ENCODE data around the gene MINPP1. TPM values are rescaled to one million over a fixed set of nuclear protein-coding genes. Genes with fewer than 3 reads are reported as not detected.
A peak's percentile ranks its signal among the peaks of the same experiment; 100 is the strongest.

Gene MINPP1
- total RNA-seq, 1 donor from 2014 or later, result 12.5 TPM

GRCh38 chr10:87594864-87595263, 90.2 kb downstream of the MINPP1 start:
- intact Hi-C loops (cut with DNase I), result no loop called here
- no peak for TF ChIP-seq POLR2A (IDR thresholded peaks at IDR 0.05)
- Histone ChIP-seq H3K27ac (peak overlapping the region; percentile 3), H3K4me3 (no peak overlapping the region), H3K27me3 (no peaks in the 10 kb centered on the region), H3K9me3 (no peaks in the 10 kb centered on the region), H3K4me1 (no peaks in the 10 kb centered on the region), H3K36me3 (no peaks in the 10 kb centered on the region)
- DNase-seq (ENCODE audit: extremely low spot score in 2 of 2), result no peak

GRCh38 chr10:87596351-87596750, 91.7 kb downstream of the MINPP1 start:
- no peak for DNase-seq (ENCODE audit: extremely low spot score in 2 of 2)
- Histone ChIP-seq H3K27me3 (no peaks in the 10 kb centered on the region), H3K27ac (no peak overlapping the region), H3K36me3 (no peaks in the 10 kb centered on the region), H3K9me3 (no peaks in the 10 kb centered on the region), H3K4me1 (no peaks in the 10 kb centered on the region), H3K4me3 (no peak overlapping the region)
- TF ChIP-seq POLR2AphosphoS5 (IDR thresholded peaks at IDR 0.05; ENCODE audit: insufficient read depth in 1 of 2, low read depth in 1 of 2), result no peak
- TF ChIP-seq CTCF (IDR thresholded peaks at IDR 0.05), result no peak
- TF ChIP-seq POLR2A (IDR thresholded peaks at IDR 0.05), result no peak
- intact Hi-C loops (cut with DNase I), result no loop called here

GRCh38 chr10:87598700-87599099, 94.0 kb downstream of the MINPP1 start:
- intact Hi-C loops (cut with DNase I), result no loop called here
- TF ChIP-seq POLR2A (IDR thresholded peaks at IDR 0.05), result no peak
- TF ChIP-seq POLR2AphosphoS5 (IDR thresholded peaks at IDR 0.05; ENCODE audit: insufficient read depth in 1 of 2, low read depth in 1 of 2), result no peak
- TF ChIP-seq CTCF (IDR thresholded peaks at IDR 0.05), result no peak
- Histone ChIP-seq H3K36me3 (no peaks in the 10 kb centered on the region), H3K27me3 (no peaks in the 10 kb centered on the region), H3K27ac (no peak overlapping the region), H3K4me3 (no peak overlapping the region), H3K4me1 (no peaks in the 10 kb centered on the region), H3K9me3 (no peaks in the 10 kb centered on the region)
- DNase-seq (ENCODE audit: extremely low spot score in 2 of 2), result no peak

- TF ChIP-seq POLR2A (IDR thresholded peaks at IDR 0.05) (no peak), POLR2AphosphoS5 (IDR thresholded peaks at IDR 0.05; ENCODE audit: insufficient read depth in 1 of 2, low read depth in 1 of 2) (no peak), CTCF (IDR thresholded peaks at IDR 0.05) (no peak)
- H3K27ac ChIP-seq, result no peak overlapping the region
- H3K27me3 ChIP-seq, result no peaks in the 10 kb centered on the region
- intact Hi-C loops (cut with DNase I), result no loop called here
- no peak overlapping the region for H3K4me3 ChIP-seq
- H3K9me3 ChIP-seq, result no peaks in the 10 kb centered on the region
- H3K4me1 ChIP-seq, result no peaks in the 10 kb centered on the region
- no peak for DNase-seq (ENCODE audit: extremely low spot score in 2 of 2)
- H3K36me3 ChIP-seq, result no peaks in the 10 kb centered on the region
Observed at GRCh38 chr10:87600581-87600980, 95.9 kb downstream of the MINPP1 start.

Small RNA genes lying within 50 kb of the gene (microRNA-seq; reads per million reads assigned to microRNA genes)
- not detected for gene MIR4678 (ENCODE audit: borderline number of aligned reads, borderline replicate concordance)

Other genes with a start within 250 kb of the MINPP1 start
- 3.7 TPM for gene NUTM2D, start 147.1 kb upstream of the MINPP1 start, total RNA-seq
- gene PAPSS2, start 155.0 kb downstream of the MINPP1 start, total RNA-seq, result 12.3 TPM

Measured in vagina (tissue), 2 donors.